HEK293 (cell line): ENCODE data around the gene RORB.

Experiments used
- CTCF ChIP-seq: fragments of 450-650 bp; formaldehyde crosslinking; IDR thresholded peaks from 2 replicates; pipeline ENCODE4 v1.5.1; 2016; ENCODE audit warnings: missing biosample characterization, missing genetic modification characterization
- ZFP3 ChIP-seq: fragments of 450-650 bp; formaldehyde crosslinking; IDR thresholded peaks from 2 replicates; pipeline ENCODE4 v1.5.1; 2016; ENCODE audit warnings: low read depth, missing biosample characterization, missing genetic modification characterization
- ZNF501 ChIP-seq: fragments of 450-650 bp; formaldehyde crosslinking; IDR thresholded peaks from 2 replicates; pipeline ENCODE4 v1.5.1; 2016; ENCODE audit warnings: missing biosample characterization, missing genetic modification characterization

GRCh38 chr9:74519419-74519818 lies 22.3 kb downstream of the RORB start:
- TF ChIP-seq CTCF (tag by site-specific recombination): no peak
- no peak for TF ChIP-seq ZFP3 (tag by site-specific recombination)
- no peak for TF ChIP-seq ZNF501 (tag by site-specific recombination)
